K562 (cell line): ENCODE results near the gene RBX1. TPM values are rescaled to one million over a fixed set of nuclear protein-coding genes. Genes with fewer than 3 reads are reported as not detected.
A peak's percentile ranks its signal among the peaks of the same experiment; 100 is the strongest.

Source experiments
- ARID1B ChIP-seq: fragments of 450-650 bp; IDR thresholded peaks from 2 replicates; pipeline ENCODE4 v1.6.1; 2016; ENCODE audit warnings: antibody characterized with exemption, mild to moderate bottlenecking, inconsistent platforms
- DACH1 ChIP-seq: fragments of 450-650 bp; IDR thresholded peaks from 2 replicates; pipeline ENCODE4 v1.6.1; 2018; ENCODE audit not compliant: partially characterized antibody
- EGR1 ChIP-seq: fragments of 450-650 bp; conservative IDR thresholded peaks from 2 replicates; pipeline ENCODE4 v1.6.1; 2017; ENCODE audit warnings: mild to moderate bottlenecking
- FOXP1 ChIP-seq: sonication (generic); formaldehyde crosslinking; IDR thresholded peaks from 2 replicates; pipeline ENCODE4 v1.8.0; 2022; ENCODE audit warnings: mild to moderate bottlenecking, missing genetic modification reagents
- GATAD2A ChIP-seq: fragments of 450-650 bp; IDR thresholded peaks from 2 replicates; pipeline ENCODE4 v1.6.1; 2017
- GTF2F1 ChIP-seq: IDR thresholded peaks from 2 replicates; pipeline ENCODE4 v1.6.1; 2011; ENCODE audit warnings: low read depth, low read length, improper control_type of control experiment
- JUN ChIP-seq, 2 experiments: sonication (generic) in 1 of 2; formaldehyde crosslinking in 1 of 2; IDR thresholded peaks; 2 replicates each; pipeline versions ENCODE4 v1.6.1 to v1.8.0; 2012 to 2022; ENCODE audit warnings: borderline replicate concordance in 2 of 2, mild to moderate bottlenecking in 2 of 2, improper control_type of control experiment in 1 of 2, low read depth in 1 of 2, low read length in 1 of 2, missing genetic modification reagents in 1 of 2
- KLF13 ChIP-seq: fragments of 450-650 bp; IDR thresholded peaks from 2 replicates; pipeline ENCODE4 v1.6.1; 2016; ENCODE audit warnings: missing genetic modification characterization, low read depth, mild to moderate bottlenecking, missing compliant biosample characterization, moderate library complexity, borderline replicate concordance
- LEF1 ChIP-seq: fragments of 450-650 bp; IDR thresholded peaks from 2 replicates; pipeline ENCODE4 v1.6.1; 2016; ENCODE audit warnings: mild to moderate bottlenecking
- MAX ChIP-seq: sonication (generic); formaldehyde crosslinking; IDR thresholded peaks from 2 replicates; pipeline ENCODE4 v1.9.0; 2022; ENCODE audit warnings: mild to moderate bottlenecking, missing genetic modification reagents
- MCM5 ChIP-seq: fragments of 450-650 bp; IDR thresholded peaks from 2 replicates; pipeline ENCODE4 v1.6.1; 2016; ENCODE audit warnings: low read depth
- MEF2D ChIP-seq: conservative IDR thresholded peaks from 2 replicates; pipeline ENCODE4 v1.6.1; 2016; ENCODE audit warnings: low read depth, missing genetic modification characterization, missing compliant biosample characterization
- MNT ChIP-seq, 2 experiments: fragments of 450-650 bp; conservative IDR thresholded peaks; 2 replicates each; pipeline ENCODE4 v1.6.1; 2017; ENCODE audit warnings: mild to moderate bottlenecking in 2 of 2, moderate library complexity in 2 of 2
- NCOA1 ChIP-seq: fragments of 450-650 bp; IDR thresholded peaks from 2 replicates; pipeline ENCODE4 v1.6.1; 2016; ENCODE audit warnings: low read depth
- POLR2AphosphoS2 ChIP-seq: IDR thresholded peaks from 2 replicates; pipeline ENCODE4 v1.6.1; 2012; ENCODE audit warnings: low read length, improper control_type of control experiment
- TBL1XR1 ChIP-seq, 2 experiments: IDR thresholded peaks; 2 replicates each; pipeline ENCODE4 v1.6.1; 2012; ENCODE audit warnings: improper control_type of control experiment in 2 of 2, low read length in 2 of 2, mild to moderate bottlenecking in 1 of 2
- TCF3 ChIP-seq: sonication (generic); formaldehyde crosslinking; IDR thresholded peaks from 2 replicates; pipeline ENCODE4 v1.4.0; 2020; ENCODE audit warnings: mild to moderate bottlenecking, missing genetic modification reagents
- ZNF263 ChIP-seq: sonication (generic); formaldehyde crosslinking; IDR thresholded peaks from 2 replicates; pipeline ENCODE4 v1.8.0; 2022; ENCODE audit warnings: mild to moderate bottlenecking, missing genetic modification reagents, borderline replicate concordance
- ZNF408 ChIP-seq: fragments of 250-450 bp; sonication (Bioruptor Pico); IDR thresholded peaks from 2 replicates; pipeline ENCODE4 v1.4.0; 2020; ENCODE audit warnings: low read depth, mild to moderate bottlenecking, moderate library complexity
- polyA plus RNA-seq, 8 experiments: library from polyadenylated mRNA; depleted of rRNA in 4 of 8; stranded (reverse) in 5 of 8; unstranded in 3 of 8; fragments of >200 nt; fragmentation: Nextera tagmentation in 2 of 8; fragmentation: Illumina TruSeq in 1 of 8; extraction: Ambion mirVana in 2 of 8; extraction: Trizol in 1 of 8; gene quantifications; 2 replicates each; pipeline versions ENCODE4 v1.2.1 to v1.2.3, GENCODE V29; 2011 to 2014; ENCODE audit warnings: inconsistent platforms in 1 of 8, missing spikeins in 1 of 8
- total RNA-seq, 7 experiments: library from RNA; depleted of rRNA in 6 of 7; stranded (reverse); fragments of >200 nt in 6 of 7; fragmentation: Illumina TruSeq in 2 of 7; extraction: Trizol in 2 of 7; gene quantifications; 2 replicates each; pipeline versions ENCODE4 v1.2.1 to v1.2.3, GENCODE V29; 2011 to 2021; ENCODE audit warnings: low replicate concordance in 1 of 7
- TF ChIP-seq, protein P1 (sequence below): sonication (generic); formaldehyde crosslinking; IDR thresholded peaks from 2 replicates; pipeline ENCODE4 v1.8.1; 2023; ENCODE audit warnings: mild to moderate bottlenecking, missing genetic modification reagents
- TF ChIP-seq, protein P2 (sequence below): fragments of 450-650 bp; formaldehyde crosslinking; IDR thresholded peaks from 2 replicates; pipeline ENCODE4 v1.4.0; 2020; ENCODE audit warnings: mild to moderate bottlenecking, mixed read lengths
- TF ChIP-seq, protein P3 (sequence below), 2 experiments: fragments of 450-650 bp; IDR thresholded peaks; 2 replicates each; pipeline ENCODE4 v1.6.1; 2016

The RBX1 gene
- total and polyA plus RNA-seq, 9 of the 15 experiments (the other 6 are each of a cell fraction or from before 2014, with no cell fraction given) = 44.0 to 259 (median 67.9) TPM

- TF ChIP-seq GTF2F1 (no peak), POLR2AphosphoS2 (no peak), ZNF408 (CRISPR knock-in tag) (no peak), KLF13 (no peak), ARID1B (no peak), ZNF263 (peak; percentile 60; the same call in 1 of the 2 replicates), JUN (IDR thresholded peaks at IDR 0.05; ENCODE audit: borderline replicate concordance, low read depth, low read length) (no peak; the same call in 1 of the 2 replicates), JUN (CRISPR knock-in tag; IDR thresholded peaks at IDR 0.05; ENCODE audit: borderline replicate concordance) (no peak), NCOA1 (no peak), MAX (peak; percentile 95), MNT (conservative IDR thresholded peaks at IDR 0.05) (peak; percentile 84 to 93), EGR1 (no peak), DACH1 (no peak), GATAD2A (no peak), TBL1XR1 (IDR thresholded peaks at IDR 0.05; ENCODE audit: low read length in 2 of 2) (no peak), MCM5 (no peak), TCF3 (CRISPR knock-in tag) (no peak), LEF1 (peak; percentile 87), MEF2D (tag) (no peak), FOXP1 (CRISPR knock-in tag) (no peak)
- TF ChIP-seq, protein P1, sequence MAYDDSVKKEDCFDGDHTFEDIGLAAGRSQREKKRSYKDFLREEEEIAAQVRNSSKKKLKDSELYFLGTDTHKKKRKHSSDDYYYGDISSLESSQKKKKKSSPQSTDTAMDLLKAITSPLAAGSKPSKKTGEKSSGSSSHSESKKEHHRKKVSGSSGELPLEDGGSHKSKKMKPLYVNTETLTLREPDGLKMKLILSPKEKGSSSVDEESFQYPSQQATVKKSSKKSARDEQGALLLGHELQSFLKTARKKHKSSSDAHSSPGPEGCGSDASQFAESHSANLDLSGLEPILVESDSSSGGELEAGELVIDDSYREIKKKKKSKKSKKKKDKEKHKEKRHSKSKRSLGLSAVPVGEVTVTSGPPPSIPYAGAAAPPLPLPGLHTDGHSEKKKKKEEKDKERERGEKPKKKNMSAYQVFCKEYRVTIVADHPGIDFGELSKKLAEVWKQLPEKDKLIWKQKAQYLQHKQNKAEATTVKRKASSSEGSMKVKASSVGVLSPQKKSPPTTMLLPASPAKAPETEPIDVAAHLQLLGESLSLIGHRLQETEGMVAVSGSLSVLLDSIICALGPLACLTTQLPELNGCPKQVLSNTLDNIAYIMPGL = no peak
- TF ChIP-seq, protein P2, sequence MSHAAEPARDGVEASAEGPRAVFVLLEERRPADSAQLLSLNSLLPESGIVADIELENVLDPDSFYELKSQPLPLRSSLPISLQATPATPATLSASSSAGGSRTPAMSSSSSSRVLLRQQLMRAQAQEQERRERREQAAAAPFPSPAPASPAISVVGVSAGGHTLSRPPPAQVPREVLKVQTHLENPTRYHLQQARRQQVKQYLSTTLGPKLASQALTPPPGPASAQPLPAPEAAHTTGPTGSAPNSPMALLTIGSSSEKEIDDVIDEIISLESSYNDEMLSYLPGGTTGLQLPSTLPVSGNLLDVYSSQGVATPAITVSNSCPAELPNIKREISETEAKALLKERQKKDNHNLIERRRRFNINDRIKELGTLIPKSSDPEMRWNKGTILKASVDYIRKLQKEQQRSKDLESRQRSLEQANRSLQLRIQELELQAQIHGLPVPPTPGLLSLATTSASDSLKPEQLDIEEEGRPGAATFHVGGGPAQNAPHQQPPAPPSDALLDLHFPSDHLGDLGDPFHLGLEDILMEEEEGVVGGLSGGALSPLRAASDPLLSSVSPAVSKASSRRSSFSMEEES (CRISPR knock-in tag) = peak; percentile 93
- TF ChIP-seq, protein P3, sequence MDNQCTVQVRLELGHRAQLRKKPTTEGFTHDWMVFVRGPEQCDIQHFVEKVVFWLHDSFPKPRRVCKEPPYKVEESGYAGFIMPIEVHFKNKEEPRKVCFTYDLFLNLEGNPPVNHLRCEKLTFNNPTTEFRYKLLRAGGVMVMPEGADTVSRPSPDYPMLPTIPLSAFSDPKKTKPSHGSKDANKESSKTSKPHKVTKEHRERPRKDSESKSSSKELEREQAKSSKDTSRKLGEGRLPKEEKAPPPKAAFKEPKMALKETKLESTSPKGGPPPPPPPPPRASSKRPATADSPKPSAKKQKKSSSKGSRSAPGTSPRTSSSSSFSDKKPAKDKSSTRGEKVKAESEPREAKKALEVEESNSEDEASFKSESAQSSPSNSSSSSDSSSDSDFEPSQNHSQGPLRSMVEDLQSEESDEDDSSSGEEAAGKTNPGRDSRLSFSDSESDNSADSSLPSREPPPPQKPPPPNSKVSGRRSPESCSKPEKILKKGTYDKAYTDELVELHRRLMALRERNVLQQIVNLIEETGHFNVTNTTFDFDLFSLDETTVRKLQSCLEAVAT (IDR thresholded peaks at IDR 0.05) = peak in 1 of 2 experiments; percentile 66; a peak in 1 of 4 replicates
Measured at GRCh38 chr22:41022470-41023298, 71.5 kb downstream of the RBX1 start (continued).
